HFFc6 (cell line): ENCODE measurements around the gene M1AP. TPM values are rescaled to one million over a fixed set of nuclear protein-coding genes. Genes with fewer than 3 reads are reported as not detected.
A peak's percentile ranks its signal among the peaks of the same experiment; 100 is the strongest.

Experiments
- DNase-seq: peaks from one replicate; pipeline ENCODE4 v3.0.0-alpha.2; 2018
- H3K27ac Mint-ChIP-seq: 2 replicates; pipeline ENCODE4 v1.8.0; 2020; ENCODE audit warnings: mild to moderate bottlenecking, mixed read lengths
- H3K27me3 Mint-ChIP-seq: 2 replicates; pipeline ENCODE4 v1.8.0; 2021; ENCODE audit warnings: mild to moderate bottlenecking, moderate library complexity, mixed read lengths; ENCODE audit not compliant: insufficient read depth
- H3K36me3 Mint-ChIP-seq: 2 replicates; pipeline ENCODE4 v1.8.0; 2021; ENCODE audit warnings: low read depth, mixed read lengths
- H3K4me1 Mint-ChIP-seq: 2 replicates; pipeline ENCODE4 v1.8.0; 2020; ENCODE audit warnings: low read depth, mixed read lengths
- H3K4me3 Mint-ChIP-seq: 2 replicates; pipeline ENCODE4 v1.8.0; 2020; ENCODE audit warnings: mild to moderate bottlenecking, moderate library complexity, mixed read lengths
- H3K9me3 Mint-ChIP-seq: 2 replicates; pipeline ENCODE4 v1.8.0; 2020; ENCODE audit warnings: mild to moderate bottlenecking, mixed read lengths
- total RNA-seq, 6 experiments: library from RNA; stranded (reverse); fragmentation: NEBNext Ultra II Directional; extraction: Animal tissue kit (Norgen Biotek cat#: 25700); gene quantifications; 2 replicates in 1 of 6; 3 replicates in 5 of 6; pipeline ENCODE4 v1.2.3, GENCODE V29; 2021
- TF ChIP-seq, protein P1 (sequence below): fragments of 200-600 bp; sonication (generic); IDR thresholded peaks from 2 replicates; pipeline ENCODE4 v1.5.0; 2021; ENCODE audit warnings: antibody characterized with exemption, mild to moderate bottlenecking

Gene M1AP
- total RNA-seq, 6 experiments from 2014 or later: 0.14 to 0.38 (median 0.17) TPM; not detected in 1

DNA sequence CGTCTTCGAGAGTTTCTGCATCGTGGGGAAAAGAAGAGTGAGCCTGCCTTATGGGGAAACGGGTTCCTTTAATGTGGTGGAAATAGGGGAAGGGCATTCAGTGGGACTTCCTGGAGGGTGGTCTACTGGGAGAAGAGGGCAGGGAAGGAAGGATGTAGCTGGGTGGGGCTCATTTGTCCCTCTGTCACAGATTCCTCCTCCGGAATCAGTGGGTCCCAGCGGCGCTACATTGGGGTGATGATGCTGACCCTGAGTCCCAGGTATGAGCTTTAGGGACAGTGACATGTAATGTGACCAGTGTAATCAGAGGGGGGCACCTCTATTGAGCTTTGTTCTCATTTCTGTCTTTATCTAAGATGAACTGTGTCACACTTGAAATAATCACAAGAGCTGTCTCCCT, 116.5 kb downstream of the M1AP start:
- Mint-ChIP-seq H3K27ac (peak overlapping the region; percentile 74), H3K4me3 (peak overlapping the region; percentile 100)
- TF ChIP-seq, protein P1, sequence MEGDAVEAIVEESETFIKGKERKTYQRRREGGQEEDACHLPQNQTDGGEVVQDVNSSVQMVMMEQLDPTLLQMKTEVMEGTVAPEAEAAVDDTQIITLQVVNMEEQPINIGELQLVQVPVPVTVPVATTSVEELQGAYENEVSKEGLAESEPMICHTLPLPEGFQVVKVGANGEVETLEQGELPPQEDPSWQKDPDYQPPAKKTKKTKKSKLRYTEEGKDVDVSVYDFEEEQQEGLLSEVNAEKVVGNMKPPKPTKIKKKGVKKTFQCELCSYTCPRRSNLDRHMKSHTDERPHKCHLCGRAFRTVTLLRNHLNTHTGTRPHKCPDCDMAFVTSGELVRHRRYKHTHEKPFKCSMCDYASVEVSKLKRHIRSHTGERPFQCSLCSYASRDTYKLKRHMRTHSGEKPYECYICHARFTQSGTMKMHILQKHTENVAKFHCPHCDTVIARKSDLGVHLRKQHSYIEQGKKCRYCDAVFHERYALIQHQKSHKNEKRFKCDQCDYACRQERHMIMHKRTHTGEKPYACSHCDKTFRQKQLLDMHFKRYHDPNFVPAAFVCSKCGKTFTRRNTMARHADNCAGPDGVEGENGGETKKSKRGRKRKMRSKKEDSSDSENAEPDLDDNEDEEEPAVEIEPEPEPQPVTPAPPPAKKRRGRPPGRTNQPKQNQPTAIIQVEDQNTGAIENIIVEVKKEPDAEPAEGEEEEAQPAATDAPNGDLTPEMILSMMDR: no peak

DNA sequence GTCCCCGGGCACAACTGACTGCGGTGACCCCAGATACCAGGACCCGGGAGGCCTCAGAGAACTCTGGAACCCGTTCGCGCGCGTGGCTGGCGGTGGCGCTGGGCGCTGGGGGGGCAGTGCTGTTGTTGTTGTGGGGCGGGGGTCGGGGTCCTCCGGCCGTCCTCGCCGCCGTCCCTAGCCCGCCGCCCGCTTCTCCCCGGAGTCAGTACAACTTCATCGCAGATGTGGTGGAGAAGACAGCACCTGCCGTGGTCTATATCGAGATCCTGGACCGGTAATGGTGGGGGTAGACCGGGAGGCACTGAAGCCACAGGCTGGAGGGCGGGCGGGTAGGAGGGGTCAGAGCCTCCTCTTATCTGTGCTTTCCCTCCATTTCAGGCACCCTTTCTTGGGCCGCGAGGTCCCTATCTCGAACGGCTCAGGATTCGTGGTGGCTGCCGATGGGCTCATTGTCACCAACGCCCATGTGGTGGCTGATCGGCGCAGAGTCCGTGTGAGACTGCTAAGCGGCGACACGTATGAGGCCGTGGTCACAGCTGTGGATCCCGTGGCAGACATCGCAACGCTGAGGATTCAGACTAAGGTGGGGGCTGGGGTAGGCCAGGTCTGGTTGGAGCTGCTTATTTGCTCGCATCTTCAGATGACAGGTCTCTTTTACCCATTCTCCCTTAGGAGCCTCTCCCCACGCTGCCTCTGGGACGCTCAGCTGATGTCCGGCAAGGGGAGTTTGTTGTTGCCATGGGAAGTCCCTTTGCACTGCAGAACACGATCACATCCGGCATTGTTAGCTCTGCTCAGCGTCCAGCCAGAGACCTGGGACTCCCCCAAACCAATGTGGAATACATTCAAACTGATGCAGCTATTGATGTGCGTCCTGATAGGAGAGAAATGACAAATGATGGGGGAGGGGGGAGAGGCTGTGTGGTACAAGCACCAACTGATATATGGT, 117.6 kb downstream of the M1AP start:
- H3K4me1 Mint-ChIP-seq: peaks cover 37% of the 10 kb centered on the region
- H3K27me3 Mint-ChIP-seq: peaks cover 4% of the 10 kb centered on the region
- peak overlapping the region; percentile 74 for H3K27ac Mint-ChIP-seq
- TF ChIP-seq, protein P1: no peak
- no peaks in the 10 kb centered on the region for H3K9me3 Mint-ChIP-seq
- peaks cover 39% of the 10 kb centered on the region for H3K36me3 Mint-ChIP-seq
- DNase-seq: peak; percentile 54
- H3K4me3 Mint-ChIP-seq: peak overlapping the region; percentile 100

More for the DNA sequence above, 116.5 kb downstream of the M1AP start:
- peaks cover 4% of the 10 kb centered on the region for H3K27me3 Mint-ChIP-seq
- peaks cover 29% of the 10 kb centered on the region for H3K36me3 Mint-ChIP-seq
- H3K9me3 Mint-ChIP-seq: no peaks in the 10 kb centered on the region
- no peak for DNase-seq
- peaks cover 37% of the 10 kb centered on the region for H3K4me1 Mint-ChIP-seq

DNA sequence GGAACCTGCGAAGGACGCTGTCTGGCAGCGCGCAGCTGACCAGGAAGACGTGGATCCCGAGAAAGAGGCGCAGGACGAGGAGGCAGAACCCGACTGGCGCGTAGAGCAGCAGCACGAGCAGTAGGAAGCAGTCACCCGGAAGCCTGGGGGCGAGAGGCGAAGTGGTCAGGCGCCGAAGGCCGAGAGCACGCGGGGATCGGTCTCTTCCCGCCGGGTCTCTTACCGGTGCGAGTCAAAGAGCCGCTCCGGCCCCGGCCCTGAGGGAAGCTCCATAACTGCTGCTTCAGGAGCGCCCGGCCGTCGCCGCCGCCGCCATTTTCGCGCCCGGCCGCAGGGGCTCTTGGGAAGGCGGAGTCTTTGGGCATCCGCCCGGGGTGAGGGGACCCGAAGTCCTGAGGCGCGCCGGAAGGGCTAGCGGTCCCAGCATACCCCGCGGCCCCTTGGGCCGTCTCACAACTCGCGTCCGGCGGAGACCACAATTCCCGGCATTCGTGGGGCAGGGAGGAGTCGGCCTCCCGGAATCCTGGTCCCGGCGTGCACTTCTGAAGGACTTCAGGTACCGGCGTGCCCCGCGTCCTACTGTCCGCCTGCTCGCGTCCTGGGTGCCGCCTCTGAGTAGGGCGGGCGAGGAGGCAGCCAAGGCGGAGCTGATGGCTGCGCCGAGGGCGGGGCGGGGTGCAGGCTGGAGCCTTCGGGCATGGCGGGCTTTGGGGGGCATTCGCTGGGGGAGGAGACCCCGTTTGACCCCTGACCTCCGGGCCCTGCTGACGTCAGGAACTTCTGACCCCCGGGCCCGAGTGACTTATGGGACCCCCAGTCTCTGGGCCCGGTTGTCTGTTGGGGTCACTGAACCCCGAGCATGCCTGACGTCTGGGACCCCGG, 118.5 kb downstream of the M1AP start, which contains the start of the genes AUP1 and HTRA2:
AUP1 (minus strand) TSS at position 350 of the 882 bp plus-strand sequence; CDS start at position 273, 77 bp downstream.
HTRA2 (plus strand) TSS at position 577 of the 882 bp plus-strand sequence; CDS start at position 651, 74 bp downstream.
- DNase-seq: peak; percentile 99
- Mint-ChIP-seq H3K4me1 (peaks cover 37% of the 10 kb centered on the region), H3K27ac (peak within 1 kb of the TSS; percentile 99), H3K4me3 (peak within 1 kb of the TSS; percentile 100), H3K36me3 (peaks cover 39% of the 10 kb centered on the region), H3K27me3 (peaks cover 4% of the 10 kb centered on the region), H3K9me3 (no peaks in the 10 kb centered on the region)
- TF ChIP-seq, protein P1: no peak

DNA sequence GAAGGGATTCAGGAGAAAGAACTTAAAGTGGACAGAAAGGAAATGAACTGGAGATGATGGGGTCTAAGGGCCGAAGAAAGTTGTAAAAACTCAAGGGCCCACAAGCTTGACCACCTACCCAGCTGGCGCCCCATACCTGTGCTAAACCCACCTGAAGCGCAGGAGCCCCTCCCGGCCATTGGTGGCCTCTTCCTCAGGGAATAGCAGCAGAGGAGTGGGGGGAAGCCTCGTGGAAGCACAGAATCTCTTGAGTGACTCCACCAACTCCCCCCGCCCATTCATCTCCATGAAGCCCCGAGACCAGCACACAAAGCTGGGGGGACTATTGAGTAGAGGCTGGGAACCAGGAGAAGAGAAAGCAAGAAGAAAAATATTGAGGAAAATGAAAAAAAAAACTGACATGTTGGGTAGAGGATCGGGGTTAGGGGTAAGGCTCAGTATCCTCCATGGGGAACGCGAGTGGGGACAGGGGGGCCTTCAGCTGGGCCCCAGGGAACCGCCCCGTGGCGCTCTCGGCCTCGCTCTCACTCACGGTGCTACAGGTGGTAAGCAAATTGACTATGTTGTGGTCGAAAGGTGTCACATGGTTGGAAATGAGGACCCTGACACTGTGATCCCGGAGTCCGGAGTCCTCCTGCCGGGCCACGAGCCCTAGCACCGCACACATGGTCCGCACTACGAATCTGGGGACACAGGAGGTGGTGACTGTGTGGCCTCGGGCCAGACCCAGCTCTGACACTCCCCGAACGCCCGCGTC, 119.4 kb downstream of the M1AP start:
- Mint-ChIP-seq H3K4me3 (peak overlapping the region; percentile 100), H3K27ac (peak overlapping the region; percentile 99), H3K36me3 (peaks cover 39% of the 10 kb centered on the region), H3K27me3 (peaks cover 4% of the 10 kb centered on the region), H3K4me1 (peaks cover 37% of the 10 kb centered on the region), H3K9me3 (no peaks in the 10 kb centered on the region)
- DNase-seq: no peak
- TF ChIP-seq, protein P1: no peak; the same call in 1 of the 2 replicates
